Right renal cortex interstitium (tissue), 3 donors: ENCODE measurements around the gene SYNDIG1. TPM values are rescaled to one million over a fixed set of nuclear protein-coding genes. Genes with fewer than 3 reads are reported as not detected.

Source experiments
- DNase-seq, 3 donors: peaks; one replicate each; pipeline ENCODE4 v3.0.0-alpha.2; 2013; ENCODE audit warnings: low read depth in 3 of 3, low spot score in 2 of 3
- polyA plus RNA-seq, 3 donors: library from polyadenylated mRNA; unstranded; fragments of 120-200 nt; gene quantifications; one replicate each; pipeline ENCODE4 v1.2.1, GENCODE V29; 2013; ENCODE audit not compliant: insufficient read length in 3 of 3

SYNDIG1 gene
- polyA plus RNA-seq, 3 donors, result 5.8 to 8.6 (median 7.7) TPM

- DNase-seq, result peak in 1 of 3 donors; percentile 24
Measured at GRCh38 chr20:24445510-24446170, 23.8 kb upstream of the SYNDIG1 start.

GRCh38 chr20:24446811-24447210, 22.6 kb upstream of the SYNDIG1 start:
- no peak for DNase-seq

- DNase-seq, result no peak
Measured at GRCh38 chr20:24448170-24448569, 21.3 kb upstream of the SYNDIG1 start.

- DNase-seq, result no peak
Measured at GRCh38 chr20:24449026-24449720, 20.3 kb upstream of the SYNDIG1 start.

GRCh38 chr20:24450177-24450576, 19.3 kb upstream of the SYNDIG1 start:
- no peak for DNase-seq

GRCh38 chr20:24450624-24451376, 18.6 kb upstream of the SYNDIG1 start:
- no peak for DNase-seq

- no peak for DNase-seq
Measured at GRCh38 chr20:24451428-24451827, 18.0 kb upstream of the SYNDIG1 start.

- DNase-seq, result no peak
Measured at GRCh38 chr20:24452016-24452415, 17.4 kb upstream of the SYNDIG1 start.

- DNase-seq, result no peak
Measured at GRCh38 chr20:24452498-24453127, 16.8 kb upstream of the SYNDIG1 start.

- no peak for DNase-seq
Measured at GRCh38 chr20:24453869-24454268, 15.6 kb upstream of the SYNDIG1 start.

GRCh38 chr20:24455081-24455480, 14.3 kb upstream of the SYNDIG1 start:
- DNase-seq, result no peak

GRCh38 chr20:24456398-24456781, 13.0 kb upstream of the SYNDIG1 start:
- DNase-seq, result no peak

GRCh38 chr20:24458436-24458835, 11.0 kb upstream of the SYNDIG1 start:
- no peak for DNase-seq

- DNase-seq, result no peak
Measured at GRCh38 chr20:24459733-24460132, 9.7 kb upstream of the SYNDIG1 start.

- no peak for DNase-seq
Measured at GRCh38 chr20:24460712-24461111, 8.7 kb upstream of the SYNDIG1 start.

GRCh38 chr20:24461848-24462247, 7.6 kb upstream of the SYNDIG1 start:
- DNase-seq, result no peak

GRCh38 chr20:24462460-24463010, 6.9 kb upstream of the SYNDIG1 start:
- no peak for DNase-seq

GRCh38 chr20:24465159-24465558, 4.3 kb upstream of the SYNDIG1 start:
- DNase-seq, result no peak

GRCh38 chr20:24465730-24466129, 3.7 kb upstream of the SYNDIG1 start:
- no peak for DNase-seq

GRCh38 chr20:24468401-24469115, 871 bp upstream of the SYNDIG1 start:
- no peak for DNase-seq
